Prostate gland (tissue), 2 donors: ENCODE results near the gene KCNJ5. TPM values are rescaled to one million over a fixed set of nuclear protein-coding genes. Genes with fewer than 3 reads are reported as not detected.

ENCODE experiments used
- DNase-seq: peaks from one replicate; pipeline ENCODE4 v3.0.0-alpha.2; 2019; ENCODE audit warnings: low spot score
- H3K27ac ChIP-seq, 2 donors: fragments of 200-600 bp; sonication (generic); 2 replicates each; pipeline ENCODE4 v1.5.1; 2017 to 2019
- H3K27me3 ChIP-seq: fragments of 200-600 bp; sonication (generic); replicated peaks from 2 replicates; pipeline ENCODE4 v1.5.1; 2019; ENCODE audit not compliant: insufficient read depth
- H3K36me3 ChIP-seq, 2 donors: fragments of 200-600 bp; sonication (generic); 1 replicate in 1 of 2; 2 replicates in 1 of 2; pipeline versions ENCODE4 v1.5.1 to v1.8.1; 2017 to 2019
- H3K4me1 ChIP-seq: fragments of 200-600 bp; sonication (generic); replicated peaks from 2 replicates; pipeline ENCODE4 v1.5.1; 2019
- H3K4me3 ChIP-seq, 2 donors: fragments of 200-600 bp; sonication (generic); 2 replicates each; pipeline ENCODE4 v1.5.1; 2017 to 2019
- H3K9me3 ChIP-seq: fragments of 200-600 bp; sonication (generic); 2 replicates; pipeline ENCODE4 v1.5.1; 2017
- POLR2A ChIP-seq: fragments of 450-650 bp; IDR thresholded peaks from one replicate; pipeline ENCODE4 v1.6.1; 2016; ENCODE audit warnings: antibody characterized with exemption, mild to moderate bottlenecking
- POLR2AphosphoS5 ChIP-seq: sonication (generic); formaldehyde crosslinking; IDR thresholded peaks from one replicate; pipeline ENCODE4 v1.6.1; 2017; ENCODE audit warnings: antibody characterized with exemption
- WGBS: methylation state at CpG from one replicate; pipeline ENCODE4 v1.1.5; 2018; 5-methylcytosine and 5-hydroxymethylcytosine counted together
- intact Hi-C: fragments of 100-400 bp; cut with DNase I; formaldehyde crosslinking; loops from one replicate; pipeline ENCODE4 v1.14.2; 2022
- total RNA-seq, 2 donors: library from RNA; depleted of rRNA; stranded (reverse); fragments of >200 nt; gene quantifications; one replicate each; pipeline ENCODE4 v1.1.0, GENCODE V29; 2016
- TF ChIP-seq, protein P1 (sequence below), 4 experiments: fragments of 200-600 bp in 2 of 4; fragments of 450-650 bp in 2 of 4; sonication (generic) in 2 of 4; IDR thresholded peaks; 1 replicate in 3 of 4; 2 replicates in 1 of 4; pipeline ENCODE4 v1.5.1; 2016 to 2019; ENCODE audit warnings: antibody characterized with exemption in 4 of 4, mild to moderate bottlenecking in 2 of 4, moderate library complexity in 2 of 4

KCNJ5 gene
- total RNA-seq, 2 donors from 2014 or later = 3.9 to 4.7 TPM

DNA sequence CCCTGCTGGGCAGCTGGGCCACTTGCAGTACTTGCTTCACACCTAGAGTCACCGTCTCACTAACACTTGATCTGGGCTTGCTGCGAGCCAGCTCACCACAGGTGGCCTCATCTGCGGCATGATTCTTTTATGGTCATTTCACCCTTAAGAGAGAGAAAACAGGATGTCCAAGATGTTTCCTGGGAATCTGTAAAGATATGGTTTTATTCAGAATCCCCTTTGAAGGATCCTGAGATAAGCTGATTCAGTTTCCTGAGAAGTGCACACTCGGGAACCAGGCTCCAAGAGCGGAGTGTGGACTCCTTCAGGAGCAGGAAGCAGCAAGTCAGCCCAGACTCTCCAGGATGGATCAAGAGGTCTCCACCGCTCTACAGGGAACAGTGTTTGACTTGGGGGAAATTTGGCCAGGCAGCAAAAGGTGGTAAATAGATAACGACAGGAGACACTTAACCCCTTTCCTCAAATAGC, 73.3 kb downstream of the KCNJ5 start:
- H3K4me3 ChIP-seq = no peak overlapping the region
- intact Hi-C loops = no loop called here
- WGBS = 88% methylated on average over 7 of the region's 7 CpGs
- TF ChIP-seq, protein P1, sequence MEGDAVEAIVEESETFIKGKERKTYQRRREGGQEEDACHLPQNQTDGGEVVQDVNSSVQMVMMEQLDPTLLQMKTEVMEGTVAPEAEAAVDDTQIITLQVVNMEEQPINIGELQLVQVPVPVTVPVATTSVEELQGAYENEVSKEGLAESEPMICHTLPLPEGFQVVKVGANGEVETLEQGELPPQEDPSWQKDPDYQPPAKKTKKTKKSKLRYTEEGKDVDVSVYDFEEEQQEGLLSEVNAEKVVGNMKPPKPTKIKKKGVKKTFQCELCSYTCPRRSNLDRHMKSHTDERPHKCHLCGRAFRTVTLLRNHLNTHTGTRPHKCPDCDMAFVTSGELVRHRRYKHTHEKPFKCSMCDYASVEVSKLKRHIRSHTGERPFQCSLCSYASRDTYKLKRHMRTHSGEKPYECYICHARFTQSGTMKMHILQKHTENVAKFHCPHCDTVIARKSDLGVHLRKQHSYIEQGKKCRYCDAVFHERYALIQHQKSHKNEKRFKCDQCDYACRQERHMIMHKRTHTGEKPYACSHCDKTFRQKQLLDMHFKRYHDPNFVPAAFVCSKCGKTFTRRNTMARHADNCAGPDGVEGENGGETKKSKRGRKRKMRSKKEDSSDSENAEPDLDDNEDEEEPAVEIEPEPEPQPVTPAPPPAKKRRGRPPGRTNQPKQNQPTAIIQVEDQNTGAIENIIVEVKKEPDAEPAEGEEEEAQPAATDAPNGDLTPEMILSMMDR (IDR thresholded peaks at IDR 0.05) = no peak
- TF ChIP-seq POLR2A (no peak), POLR2AphosphoS5 (no peak)
- no peaks in the 10 kb centered on the region for H3K27me3 ChIP-seq
- no peaks in the 10 kb centered on the region for H3K4me1 ChIP-seq
- no peaks in the 10 kb centered on the region for H3K9me3 ChIP-seq
- no peak overlapping the region for H3K27ac ChIP-seq
- no peak for DNase-seq
- H3K36me3 ChIP-seq = no peaks in the 10 kb centered on the region

DNA sequence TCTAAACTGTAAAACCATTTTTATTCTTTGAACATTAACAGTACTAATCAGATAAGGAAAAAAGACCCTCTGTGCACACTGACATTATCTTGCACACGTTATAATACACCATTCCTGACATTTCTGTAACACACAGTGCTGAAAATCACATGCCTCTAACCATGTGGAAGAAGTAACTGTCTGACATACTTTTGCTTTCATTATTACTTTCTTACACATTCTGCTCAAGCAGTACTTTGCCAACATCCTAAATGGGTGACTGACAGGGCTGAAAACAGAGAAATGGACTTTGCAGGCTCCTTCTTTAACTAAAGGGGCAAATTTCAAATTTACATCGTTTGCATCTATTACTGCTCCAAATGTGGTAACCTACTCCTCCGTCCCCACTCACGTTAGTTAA, 74.3 kb downstream of the KCNJ5 start:
- TF ChIP-seq POLR2A = no peak
- no peak for TF ChIP-seq POLR2AphosphoS5
- TF ChIP-seq, protein P1 (IDR thresholded peaks at IDR 0.05) = no peak
- DNase-seq = no peak
- no peak overlapping the region for H3K27ac ChIP-seq
- H3K36me3 ChIP-seq = no peaks in the 10 kb centered on the region
- no peaks in the 10 kb centered on the region for H3K9me3 ChIP-seq
- 38% methylated on average over 4 of the region's 4 CpGs for WGBS
- H3K4me1 ChIP-seq = no peaks in the 10 kb centered on the region
- intact Hi-C loops = no loop called here
- H3K27me3 ChIP-seq = no peaks in the 10 kb centered on the region
- H3K4me3 ChIP-seq = no peak overlapping the region

DNA sequence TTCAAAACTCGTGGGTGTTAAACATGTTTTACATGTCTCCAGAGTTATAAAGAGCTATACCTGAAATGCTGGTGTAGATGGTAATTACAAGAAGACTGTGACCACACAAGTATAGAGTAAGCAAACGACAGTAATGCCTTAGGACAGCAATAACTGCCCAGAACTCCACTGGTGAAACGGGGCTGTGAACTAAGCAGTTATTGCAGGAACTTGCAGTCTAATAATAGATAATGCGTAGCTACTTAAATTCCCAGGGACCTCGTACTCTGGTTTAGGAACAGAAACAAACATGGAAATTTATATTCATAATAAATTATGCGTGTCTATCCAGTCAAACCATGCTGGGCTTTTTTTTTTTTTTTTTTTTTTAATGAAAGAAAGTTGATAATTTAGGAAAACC, 76.4 kb downstream of the KCNJ5 start:
- intact Hi-C loops = no loop called here
- Histone ChIP-seq H3K27me3 (no peaks in the 10 kb centered on the region), H3K36me3 (no peaks in the 10 kb centered on the region), H3K4me1 (no peaks in the 10 kb centered on the region), H3K9me3 (no peaks in the 10 kb centered on the region), H3K4me3 (no peak overlapping the region), H3K27ac (no peak overlapping the region)
- 77% methylated on average over 6 of the region's 6 CpGs for WGBS
- TF ChIP-seq POLR2A = no peak
- TF ChIP-seq, protein P1 (IDR thresholded peaks at IDR 0.05) = no peak
- no peak for TF ChIP-seq POLR2AphosphoS5
- DNase-seq = no peak

DNA sequence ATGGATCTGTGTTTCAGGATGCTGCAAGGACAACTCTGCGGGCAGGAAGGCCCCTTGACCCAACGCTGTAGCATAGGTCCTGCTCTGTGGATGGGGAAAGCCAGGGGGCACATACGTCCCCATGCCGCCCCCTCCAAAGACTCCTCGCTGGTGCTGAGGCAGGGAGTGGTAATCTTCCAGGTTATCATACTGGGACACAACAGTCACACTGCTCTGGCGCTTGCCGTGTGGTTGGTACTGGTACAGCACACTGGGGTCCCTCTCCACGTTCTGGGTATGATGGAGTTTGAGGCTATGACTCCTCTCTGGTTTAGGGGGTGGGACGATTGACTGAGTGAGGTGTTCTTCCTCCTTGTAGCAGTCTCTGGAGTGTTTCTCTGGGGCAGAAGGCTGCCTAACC, 77.8 kb downstream of the KCNJ5 start:
- H3K4me1 ChIP-seq = no peaks in the 10 kb centered on the region
- intact Hi-C loops = no loop called here
- no peak for DNase-seq
- H3K27me3 ChIP-seq = no peaks in the 10 kb centered on the region
- no peaks in the 10 kb centered on the region for H3K9me3 ChIP-seq
- no peak overlapping the region for H3K27ac ChIP-seq
- no peaks in the 10 kb centered on the region for H3K36me3 ChIP-seq
- WGBS = 96% methylated on average over 9 of the region's 9 CpGs
- TF ChIP-seq, protein P1 (IDR thresholded peaks at IDR 0.05) = no peak
- no peak for TF ChIP-seq POLR2AphosphoS5
- TF ChIP-seq POLR2A = no peak
- no peak overlapping the region for H3K4me3 ChIP-seq

Other genes starting within 250 kb of the KCNJ5 start
- 10 to 100 TPM in 1 of 2 donors, 1 to 10 TPM in 1; 9.8 to 10.6 TPM for gene FLI1, start 197.3 kb upstream of the KCNJ5 start, total RNA-seq
- gene KCNJ1, start 24.1 kb upstream of the KCNJ5 start, total RNA-seq = not detected
- 1 to 10 TPM in 1 of 2 donors, under 1 TPM in 1; 0.74 to 5.1 TPM for gene TP53AIP1, start 51.5 kb downstream of the KCNJ5 start, total RNA-seq